Right lobe of liver (tissue), 4 donors: Measurements from ENCODE around the gene RAP2C.

Source experiments
- CTCF ChIP-seq, 4 donors: fragments of 200-600 bp in 3 of 4; fragments of 450-650 bp in 1 of 4; IDR thresholded peaks; one replicate each; pipeline versions ENCODE4 v1.5.1 to v1.8.0; 2016 to 2022; ENCODE audit warnings: antibody characterized with exemption in 4 of 4, mild to moderate bottlenecking in 2 of 4
- POLR2A ChIP-seq: fragments of 450-650 bp; IDR thresholded peaks from one replicate; pipeline ENCODE4 v1.6.1; 2017; ENCODE audit warnings: antibody characterized with exemption, mild to moderate bottlenecking
- donor health status: DM: no; HTN: no; CAD: no.
- donor health status: DM: no; HTN: no; CAD: no.
- donor health status: DM: no; HTN: yes; CAD: no.

- no peak for TF ChIP-seq CTCF (IDR thresholded peaks at IDR 0.05)
- no peak for TF ChIP-seq POLR2A
Observed at GRCh38 chrX:132200976-132201375, 18.3 kb downstream of the RAP2C start.
